ENCODE measurements around the gene C17orf114.

- TF ChIP-seq POLR2A (IDR thresholded peaks at IDR 0.05) (no peak), CTCF (IDR thresholded peaks at IDR 0.05) (no peak), POLR2AphosphoS5 (IDR thresholded peaks at IDR 0.05; ENCODE audit: insufficient read depth in 1 of 2, low read depth in 1 of 2) (no peak)
Observed at GRCh38 chr17:4789701-4789950, 12.5 kb downstream of the C17orf114 start.
